H9 (cell line): ENCODE data around the gene SDK2. TPM values are rescaled to one million over a fixed set of nuclear protein-coding genes. Genes with fewer than 3 reads are reported as not detected.
A peak's percentile ranks its signal among the peaks of the same experiment; 100 is the strongest.

ENCODE experiments used
- DNase-seq: peaks from one replicate; pipeline ENCODE4 v3.0.0-alpha.2; 2017
- H2AFZ ChIP-seq: one replicate; pipeline ENCODE4 v1.6.1; 2013; ENCODE audit warnings: mild to moderate bottlenecking, low read length, control low read depth, moderate library complexity
- H2AK5ac ChIP-seq: 2 replicates; pipeline ENCODE4 v1.6.1; 2013; ENCODE audit warnings: low read length, control low read depth, mixed read lengths; ENCODE audit not compliant: insufficient read length
- H2BK120ac ChIP-seq: one replicate; pipeline ENCODE4 v1.6.1; 2013; ENCODE audit warnings: low read depth, mild to moderate bottlenecking, low read length, control low read depth, inconsistent platforms; ENCODE audit not compliant: poor library complexity, severe bottlenecking
- H2BK12ac ChIP-seq: 2 replicates; pipeline ENCODE4 v1.6.1; 2013; ENCODE audit warnings: low read length, control low read depth, mixed read lengths, low read depth; ENCODE audit not compliant: insufficient read length
- H2BK15ac ChIP-seq: 2 replicates; pipeline ENCODE4 v1.6.1; 2013; ENCODE audit warnings: low read depth, low read length, control low read depth
- H2BK20ac ChIP-seq: one replicate; pipeline ENCODE4 v1.6.1; 2013; ENCODE audit warnings: low read depth, mild to moderate bottlenecking, low read length, control low read depth, inconsistent platforms; ENCODE audit not compliant: poor library complexity, severe bottlenecking
- H2BK5ac ChIP-seq: 2 replicates; pipeline ENCODE4 v1.6.1; 2013; ENCODE audit warnings: low read length, control low read depth, mixed read lengths; ENCODE audit not compliant: insufficient read length
- H3K14ac ChIP-seq: 2 replicates; pipeline ENCODE4 v1.6.1; 2013; ENCODE audit warnings: low read length, control low read depth; ENCODE audit not compliant: insufficient read depth
- H3K18ac ChIP-seq: 2 replicates; pipeline ENCODE4 v1.6.1; 2013; ENCODE audit warnings: low read depth, mild to moderate bottlenecking, mixed read lengths, low read length, control low read depth; ENCODE audit not compliant: insufficient read length
- H3K23ac ChIP-seq: 2 replicates; pipeline ENCODE4 v1.6.1; 2013; ENCODE audit warnings: low read length, control low read depth, mixed read lengths, low read depth; ENCODE audit not compliant: insufficient read length
- H3K23me2 ChIP-seq: 2 replicates; pipeline ENCODE4 v1.6.1; 2013; ENCODE audit warnings: low read depth, mild to moderate bottlenecking, mixed read lengths, low read length, control low read depth; ENCODE audit not compliant: insufficient read length, poor library complexity, severe bottlenecking
- H3K27ac ChIP-seq: 2 replicates; pipeline ENCODE4 v1.5.1; 2013; ENCODE audit warnings: low read length, control low read depth, mixed read lengths, low read depth; ENCODE audit not compliant: insufficient read length
- H3K27me3 ChIP-seq: 2 replicates; pipeline ENCODE4 v1.6.1; 2013; ENCODE audit warnings: low read length, control low read depth, inconsistent platforms; ENCODE audit not compliant: insufficient read depth
- H3K4ac ChIP-seq: 2 replicates; pipeline ENCODE4 v1.6.1; 2013; ENCODE audit warnings: low read depth, mild to moderate bottlenecking, control low read depth, inconsistent platforms, low read length, moderate library complexity
- H3K4me1 ChIP-seq: 2 replicates; pipeline ENCODE4 v1.6.1; 2013; ENCODE audit warnings: low read length, control low read depth, inconsistent platforms; ENCODE audit not compliant: insufficient read depth
- H3K4me2 ChIP-seq: 2 replicates; pipeline ENCODE4 v1.6.1; 2013; ENCODE audit warnings: low read length, control low read depth, mixed read lengths; ENCODE audit not compliant: insufficient read length, insufficient read depth
- H3K56ac ChIP-seq: 2 replicates; pipeline ENCODE4 v1.6.1; 2013; ENCODE audit warnings: low read depth, mild to moderate bottlenecking, mixed read lengths, low read length, control low read depth; ENCODE audit not compliant: insufficient read length
- H3K79me1 ChIP-seq: 2 replicates; pipeline ENCODE4 v1.6.1; 2013; ENCODE audit warnings: low read depth, mild to moderate bottlenecking, moderate library complexity, low read length, control low read depth, inconsistent platforms; ENCODE audit not compliant: insufficient read depth, poor library complexity, severe bottlenecking
- H3K79me2 ChIP-seq: 2 replicates; pipeline ENCODE4 v1.6.1; 2013; ENCODE audit warnings: low read length, control low read depth, inconsistent platforms; ENCODE audit not compliant: insufficient read depth
- H3K9ac ChIP-seq: 2 replicates; pipeline ENCODE4 v1.6.1; 2013; ENCODE audit warnings: low read length, control low read depth, mixed read lengths; ENCODE audit not compliant: insufficient read length; ENCODE audit errors: extremely low read depth
- H3K9me3 ChIP-seq: one replicate; pipeline ENCODE4 v1.6.1; 2013; ENCODE audit warnings: low read depth, low read length, inconsistent platforms; ENCODE audit not compliant: control insufficient read depth
- H3T11ph ChIP-seq: one replicate; pipeline ENCODE4 v1.6.1; 2013; ENCODE audit warnings: mild to moderate bottlenecking, low read length, control low read depth, inconsistent platforms
- H4K20me1 ChIP-seq: one replicate; pipeline ENCODE4 v1.6.1; 2013; ENCODE audit not compliant: control insufficient read depth, insufficient read length, insufficient read depth
- H4K5ac ChIP-seq: 2 replicates; pipeline ENCODE4 v1.6.1; 2013; ENCODE audit warnings: low read depth, mild to moderate bottlenecking, mixed read lengths, low read length, control low read depth; ENCODE audit not compliant: insufficient read length
- H4K8ac ChIP-seq: replicated peaks from 2 replicates; pipeline ENCODE4 v1.6.1; 2013; ENCODE audit warnings: low read length, control low read depth, mixed read lengths, low read depth; ENCODE audit not compliant: insufficient read length
- H4K91ac ChIP-seq: 2 replicates; pipeline ENCODE4 v1.6.1; 2013; ENCODE audit warnings: low read depth, mild to moderate bottlenecking, moderate library complexity, mixed read lengths, low read length, control low read depth; ENCODE audit not compliant: insufficient read length
- H3K27ac Mint-ChIP-seq, 3 experiments: 2 replicates in 2 of 3; 3 replicates in 1 of 3; pipeline ENCODE4 v1.8.0; 2020 to 2021; ENCODE audit warnings: mixed read lengths in 3 of 3, mild to moderate bottlenecking in 1 of 3, moderate library complexity in 1 of 3
- H3K27me3 Mint-ChIP-seq: 2 replicates; pipeline ENCODE4 v1.8.0; 2021; ENCODE audit warnings: low read depth, mild to moderate bottlenecking, moderate library complexity, mixed read lengths
- H3K36me3 Mint-ChIP-seq, 3 experiments: 2 replicates in 2 of 3; 3 replicates in 1 of 3; pipeline ENCODE4 v1.8.0; 2020 to 2021; ENCODE audit warnings: low read depth in 3 of 3, mixed read lengths in 3 of 3; ENCODE audit not compliant: insufficient read depth in 1 of 3
- H3K4me1 Mint-ChIP-seq, 2 experiments: 2 replicates each; pipeline ENCODE4 v1.8.0; 2020; ENCODE audit warnings: mixed read lengths in 2 of 2
- H3K4me3 Mint-ChIP-seq, 2 experiments: 2 replicates in 1 of 2; 3 replicates in 1 of 2; pipeline ENCODE4 v1.8.0; 2020 to 2021; ENCODE audit warnings: mild to moderate bottlenecking in 2 of 2, mixed read lengths in 2 of 2, moderate library complexity in 1 of 2
- H3K9me3 Mint-ChIP-seq, 2 experiments: 2 replicates in 1 of 2; 3 replicates in 1 of 2; pipeline ENCODE4 v1.8.0; 2020; ENCODE audit warnings: mild to moderate bottlenecking in 2 of 2, mixed read lengths in 2 of 2, moderate library complexity in 1 of 2
- WGBS: extraction: QIAGEN DNeasy Blood & Tissue Kit; methylation state at CpG from one replicate; pipeline ENCODE4 v1.1.7; 2013; ENCODE audit warnings: missing lambda C conversion rate, low lambda C conversion rate, mixed read lengths; ENCODE audit not compliant: insufficient read length; ENCODE audit errors: extremely low coverage; 5-methylcytosine and 5-hydroxymethylcytosine counted together
- total RNA-seq: library from RNA; stranded (reverse); gene quantifications from 2 replicates; pipeline ENCODE4 v1.2.1, GENCODE V29; 2021
- TF ChIP-seq, protein P1 (sequence below): fragments of 200-600 bp; sonication (generic); conservative IDR thresholded peaks from 3 replicates; pipeline ENCODE4 v1.8.0; 2021; ENCODE audit warnings: antibody characterized with exemption, mild to moderate bottlenecking

Gene SDK2
- total RNA-seq, 1 experiment from 2014 or later, result 9.1 TPM

DNA sequence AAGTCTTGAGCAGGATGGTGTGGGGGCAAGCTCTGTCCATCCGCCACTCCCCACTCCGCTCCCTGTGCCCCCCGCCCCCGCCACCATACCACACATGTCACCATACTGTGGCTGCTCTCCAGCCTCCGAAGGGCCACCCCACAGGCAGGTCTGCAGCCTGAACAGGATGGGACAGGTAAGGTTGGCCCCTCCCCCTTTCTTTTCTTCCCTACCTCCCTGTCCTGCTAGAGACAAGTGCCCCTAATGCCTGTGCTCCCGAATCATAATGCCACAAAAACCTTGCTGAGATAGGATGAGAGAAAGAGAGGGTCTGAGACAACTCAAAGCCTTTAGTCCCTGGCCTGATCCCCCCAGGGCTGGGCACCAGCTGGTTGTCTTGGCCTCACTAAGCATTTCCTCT is 84.7 kb downstream of the SDK2 start:
- Mint-ChIP-seq H3K27me3 (no peaks in the 10 kb centered on the region), H3K36me3 (peaks cover 0 to 6% (median 0%) of the 10 kb centered on the region in 3 experiments; a peak in 3 of 7 replicates), H3K27ac (peak overlapping the region in 1 of 3 experiments; percentile 23; a peak in 1 of 7 replicates), H3K9me3 (peaks cover 0 to 2% of the 10 kb centered on the region in 2 experiments; a peak in 2 of 5 replicates), H3K4me3 (peak overlapping the region in 1 of 2 experiments; percentile 8; a peak in 1 of 5 replicates), H3K4me1 (peaks cover 33 to 52% of the 10 kb centered on the region in 2 experiments)
- Histone ChIP-seq H3K27ac (no peak overlapping the region), H3K9ac (no peak overlapping the region), H3T11ph (no peak overlapping the region), H3K4ac (no peak overlapping the region), H3K18ac (no peak overlapping the region), H2AK5ac (no peak overlapping the region), H3K9me3 (no peaks in the 10 kb centered on the region), H2BK5ac (no peak overlapping the region), H3K4me2 (no peak overlapping the region), H4K91ac (no peak overlapping the region), H3K23ac (no peak overlapping the region), H2AFZ (no peak overlapping the region), H2BK12ac (no peak overlapping the region), H4K20me1 (no peaks in the 10 kb centered on the region), H2BK20ac (no peak overlapping the region), H3K23me2 (no peaks in the 10 kb centered on the region), H2BK120ac (no peak overlapping the region), H3K79me1 (no peaks in the 10 kb centered on the region), H3K4me1 (0 out of 2 replicates have a peak, but pooled peaks cover 3% of the 10 kb centered on the region), H4K8ac (no peak overlapping the region), H3K79me2 (no peaks in the 10 kb centered on the region), H3K56ac (no peak overlapping the region), H2BK15ac (no peak overlapping the region), H3K14ac (no peak overlapping the region), H3K27me3 (no peaks in the 10 kb centered on the region), H4K5ac (no peak overlapping the region)
- no CpG with 5 or more reads among the region's 6 CpGs for WGBS
- peak; percentile 68 for DNase-seq
- TF ChIP-seq, protein P1, sequence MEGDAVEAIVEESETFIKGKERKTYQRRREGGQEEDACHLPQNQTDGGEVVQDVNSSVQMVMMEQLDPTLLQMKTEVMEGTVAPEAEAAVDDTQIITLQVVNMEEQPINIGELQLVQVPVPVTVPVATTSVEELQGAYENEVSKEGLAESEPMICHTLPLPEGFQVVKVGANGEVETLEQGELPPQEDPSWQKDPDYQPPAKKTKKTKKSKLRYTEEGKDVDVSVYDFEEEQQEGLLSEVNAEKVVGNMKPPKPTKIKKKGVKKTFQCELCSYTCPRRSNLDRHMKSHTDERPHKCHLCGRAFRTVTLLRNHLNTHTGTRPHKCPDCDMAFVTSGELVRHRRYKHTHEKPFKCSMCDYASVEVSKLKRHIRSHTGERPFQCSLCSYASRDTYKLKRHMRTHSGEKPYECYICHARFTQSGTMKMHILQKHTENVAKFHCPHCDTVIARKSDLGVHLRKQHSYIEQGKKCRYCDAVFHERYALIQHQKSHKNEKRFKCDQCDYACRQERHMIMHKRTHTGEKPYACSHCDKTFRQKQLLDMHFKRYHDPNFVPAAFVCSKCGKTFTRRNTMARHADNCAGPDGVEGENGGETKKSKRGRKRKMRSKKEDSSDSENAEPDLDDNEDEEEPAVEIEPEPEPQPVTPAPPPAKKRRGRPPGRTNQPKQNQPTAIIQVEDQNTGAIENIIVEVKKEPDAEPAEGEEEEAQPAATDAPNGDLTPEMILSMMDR, result no peak
